HG02610 (cell line): ENCODE results near the gene PRM1.
"Not testable (repeated sequence)": the region's sequence is repeated elsewhere in the genome, so short reads cannot be mapped to it uniquely, and the experiment has no call there.

Source experiments
- ATAC-seq: cut with Tn5 transposase; IDR thresholded peaks from one replicate; pipeline ENCODE4 v1.9.1; 2021; ENCODE audit warnings: mild to moderate bottlenecking, moderate library complexity; ENCODE audit not compliant: unreplicated experiment

PRM1 gene

DNA sequence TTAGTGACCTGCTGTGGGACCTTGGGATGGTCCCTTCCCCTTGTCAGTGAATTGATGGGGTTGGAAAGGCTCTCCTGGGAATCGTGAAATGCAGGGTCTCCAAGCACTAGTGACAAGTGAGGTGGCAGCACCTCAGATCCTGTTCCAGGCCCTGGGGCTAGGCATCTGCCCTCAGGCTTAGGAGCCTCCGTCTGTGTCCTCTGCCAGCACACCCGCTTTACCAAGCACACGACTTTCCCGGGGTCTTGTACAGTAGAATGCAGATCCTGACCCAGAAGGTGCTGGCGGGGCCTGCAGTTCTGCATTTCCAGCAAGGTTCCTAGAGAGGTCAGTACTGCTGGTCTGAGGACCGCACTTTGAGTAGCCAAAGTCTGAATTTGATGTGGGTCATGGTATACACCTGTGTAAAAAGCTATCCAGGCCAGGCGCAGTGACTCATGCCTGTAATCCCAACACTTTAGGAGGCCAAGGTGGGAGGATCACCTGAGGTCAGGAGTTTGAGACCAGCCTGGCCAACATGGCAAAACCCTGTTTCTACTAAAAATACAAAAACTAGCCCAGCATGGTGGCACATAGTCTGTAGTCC lies 33.3 kb upstream of the PRM1 start:
- no peak for ATAC-seq

GRCh38 chr16:11313493-11314308 lies 32.6 kb upstream of the PRM1 start:
- ATAC-seq: no peak

- ATAC-seq: no peak
These were observed 31.8 kb upstream of the PRM1 start for GRCh38 chr16:11312718-11313492.

DNA sequence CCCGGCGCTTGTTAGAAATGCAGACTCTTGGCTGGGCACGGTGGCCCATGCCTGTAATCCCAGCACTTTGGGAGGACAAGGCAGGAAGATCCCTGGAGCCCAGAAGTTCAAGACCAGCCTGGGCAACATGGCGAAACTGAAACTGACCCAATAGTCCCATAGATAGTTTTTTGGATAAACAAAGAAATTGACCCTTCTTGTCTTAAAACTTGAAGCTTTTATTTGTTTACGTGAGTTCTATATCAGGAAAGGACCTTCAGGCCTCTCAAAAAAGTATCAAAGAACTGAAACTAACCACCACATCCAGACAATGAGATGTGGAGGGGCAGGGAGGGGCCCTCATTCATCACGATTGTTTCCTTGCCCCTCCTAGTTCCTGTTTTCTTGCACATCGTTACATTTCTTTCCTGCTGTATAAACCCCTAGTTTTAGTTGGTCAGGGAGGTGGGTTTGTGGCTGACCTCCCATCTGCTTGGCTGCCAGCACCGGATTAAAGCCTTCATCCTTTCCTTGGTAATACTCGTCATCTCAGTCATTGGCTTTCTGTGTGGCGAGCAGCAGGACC lies 29.9 kb upstream of the PRM1 start:
- peak; percentile 41 for ATAC-seq

- ATAC-seq: no peak
These were observed 29.5 kb upstream of the PRM1 start for GRCh38 chr16:11310634-11310977.

DNA sequence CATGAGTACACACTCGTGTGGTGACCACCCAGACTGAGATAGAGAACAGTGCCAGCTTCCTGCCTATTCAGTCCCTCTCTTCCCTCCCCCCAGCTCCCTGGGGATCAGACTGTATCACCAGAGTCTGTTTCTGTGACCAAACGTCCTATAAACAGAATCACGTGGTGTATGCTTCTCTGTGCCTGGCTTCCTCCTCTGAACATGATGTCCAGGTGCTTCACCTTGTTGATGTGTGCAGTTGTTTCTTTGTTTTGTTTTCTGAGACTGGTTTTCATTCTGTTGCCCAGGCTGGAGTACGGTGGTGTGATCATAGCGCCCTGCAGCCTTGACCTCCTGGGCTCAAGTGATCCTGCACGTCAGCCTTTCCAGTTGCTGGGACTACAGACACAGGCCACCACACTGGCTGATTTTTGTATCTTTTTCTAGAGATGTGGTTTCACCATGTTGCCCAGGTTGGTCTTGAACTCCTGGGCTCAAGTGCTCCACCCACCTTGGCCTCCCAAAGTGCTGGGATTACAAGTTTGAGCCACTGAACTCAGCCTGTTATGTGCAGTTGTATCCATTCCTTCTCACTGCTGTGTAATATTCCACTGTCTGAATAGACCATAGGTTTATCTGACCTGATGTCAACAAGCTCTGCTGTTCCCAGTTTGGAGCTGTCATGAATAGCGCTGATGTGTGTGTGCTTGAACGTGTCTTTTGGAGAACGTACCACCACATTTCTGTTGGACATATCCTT lies 28.9 kb upstream of the PRM1 start:
- ATAC-seq: no peak

DNA sequence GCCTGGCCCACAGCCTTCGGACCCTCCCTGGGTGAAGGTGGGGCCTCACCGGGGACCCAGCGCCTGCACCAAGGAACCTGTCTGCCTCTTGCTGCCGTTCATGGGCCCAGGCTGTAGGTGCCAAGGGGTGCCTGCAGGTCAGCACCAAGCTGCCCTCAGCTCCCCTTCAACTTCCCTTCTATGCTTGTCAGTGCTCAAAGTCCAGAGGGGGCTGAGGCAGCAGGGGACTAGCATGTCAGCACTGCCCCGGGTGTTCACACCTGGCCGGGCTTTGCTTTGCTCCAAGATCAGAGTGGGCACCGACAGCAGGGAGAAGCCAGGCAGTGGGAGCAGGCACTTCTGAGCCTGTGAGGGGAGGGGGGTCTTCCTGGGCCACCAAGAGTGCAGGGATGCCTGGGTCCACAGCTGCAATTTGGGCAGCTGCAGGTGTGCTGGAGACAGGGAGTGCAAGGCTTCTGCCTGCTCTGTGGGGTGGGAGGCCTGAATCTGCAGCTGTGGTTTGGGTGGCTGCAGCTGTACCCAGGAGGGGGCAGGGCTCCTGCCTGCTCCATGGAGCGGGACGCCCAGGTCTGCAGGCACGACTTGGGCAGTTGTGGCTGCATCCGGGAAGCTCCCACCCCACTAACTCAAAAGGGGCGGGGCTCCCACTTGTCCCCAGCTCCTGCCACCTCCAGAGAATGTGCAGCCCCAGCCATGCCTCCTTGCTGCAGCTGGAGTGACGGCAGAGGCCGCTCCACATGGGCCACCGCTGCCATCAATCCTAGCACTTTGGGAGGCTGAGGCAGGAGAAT lies 27.6 kb upstream of the PRM1 start:
- ATAC-seq: peak; percentile 26

DNA sequence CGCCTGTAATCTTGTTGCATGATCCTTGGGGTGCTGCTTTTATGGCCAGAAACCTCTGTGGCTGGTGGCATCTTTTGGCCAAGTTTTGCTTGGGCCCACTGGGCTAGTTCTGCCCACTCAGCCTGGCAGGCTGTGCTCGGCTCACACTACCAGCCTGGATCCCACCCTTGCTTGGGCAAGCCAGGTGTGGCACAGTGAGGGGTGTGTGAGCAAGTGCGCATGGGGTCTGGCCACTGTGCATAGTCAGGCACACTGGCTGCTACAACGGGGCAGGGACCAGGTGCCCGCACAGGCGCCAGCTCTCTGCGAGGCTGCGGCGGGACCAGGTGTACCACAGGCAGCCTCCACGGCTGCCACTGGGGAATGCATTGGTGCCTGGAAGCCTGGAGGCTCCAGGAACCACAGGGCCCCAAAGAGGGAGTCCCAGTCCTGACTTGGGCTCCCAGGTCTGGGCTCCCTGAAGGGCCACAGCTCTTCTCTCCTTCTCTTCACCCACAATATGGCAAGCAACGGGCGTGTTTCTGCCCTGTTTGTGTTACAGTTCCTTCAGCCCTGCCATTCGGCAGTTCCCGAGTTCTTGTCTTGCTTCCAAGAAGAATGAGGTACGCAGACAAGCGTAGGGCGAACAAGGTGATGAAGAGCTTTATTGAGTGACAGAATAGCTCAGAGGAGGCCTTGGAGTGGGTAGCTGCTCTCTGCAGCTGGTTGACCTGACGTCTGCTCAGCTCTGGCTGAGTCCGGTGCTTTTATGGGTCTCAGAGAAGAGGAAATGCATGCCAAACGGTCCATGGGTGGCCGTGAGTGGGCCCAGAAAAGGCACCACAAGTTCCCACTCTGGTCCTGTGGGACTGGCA lies 26.7 kb upstream of the PRM1 start:
- no peak for ATAC-seq

DNA sequence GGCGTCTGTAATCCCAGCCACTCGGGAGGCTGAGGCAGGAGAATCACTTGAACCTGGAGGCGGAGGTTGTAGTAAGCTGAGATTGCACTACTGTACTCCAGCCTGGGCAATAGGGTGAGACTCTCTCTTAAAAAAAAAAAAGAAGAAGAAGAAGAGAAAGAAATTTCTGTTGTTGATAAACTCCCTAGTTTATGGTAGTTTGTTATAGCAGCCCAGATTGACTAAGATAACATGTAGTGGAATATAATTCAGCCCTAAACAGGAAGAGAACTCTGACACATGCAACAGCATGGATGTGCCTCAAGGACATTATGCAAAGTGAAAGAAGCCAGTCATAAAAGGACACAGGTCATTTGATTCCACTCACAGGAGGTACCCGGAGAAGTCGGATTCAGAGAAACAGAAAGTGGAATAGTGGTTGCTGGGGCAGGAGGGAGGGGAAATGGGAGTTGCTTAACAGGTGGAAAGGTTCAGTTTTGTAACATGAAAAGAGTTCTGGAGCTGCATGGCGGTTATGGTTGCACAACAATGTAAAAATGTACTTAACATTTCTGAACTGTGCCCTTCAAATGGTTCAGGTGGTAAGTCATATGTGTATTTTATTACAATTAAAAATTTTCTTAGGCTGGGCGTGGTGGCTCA lies 26.0 kb upstream of the PRM1 start:
- no peak for ATAC-seq

GRCh38 chr16:11306381-11306780 lies 25.3 kb upstream of the PRM1 start:
- ATAC-seq: no peak

GRCh38 chr16:11303405-11304138 lies 22.4 kb upstream of the PRM1 start:
- ATAC-seq: no peak

DNA sequence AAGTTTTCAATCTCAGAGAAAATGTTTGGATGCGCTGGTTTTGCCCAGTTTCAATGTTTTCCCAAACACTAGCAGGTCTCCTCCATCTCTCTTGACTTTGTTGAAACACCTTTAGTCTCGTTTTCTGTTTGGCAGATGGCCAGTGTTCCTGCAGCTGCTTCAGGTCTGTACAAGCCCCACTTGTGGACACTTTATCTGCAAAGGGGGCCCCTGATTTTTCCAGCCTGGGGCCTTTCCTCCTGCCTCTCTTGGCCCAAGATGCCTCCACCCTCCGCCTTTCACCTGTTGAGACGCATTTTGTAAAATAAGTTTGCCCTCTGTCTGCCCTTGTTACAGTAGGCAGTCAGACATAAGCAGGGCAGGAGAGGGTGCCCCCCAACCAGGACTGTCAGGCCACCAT lies 21.8 kb upstream of the PRM1 start:
- no peak for ATAC-seq

GRCh38 chr16:11301645-11302501 lies 20.7 kb upstream of the PRM1 start:
- no peak for ATAC-seq

DNA sequence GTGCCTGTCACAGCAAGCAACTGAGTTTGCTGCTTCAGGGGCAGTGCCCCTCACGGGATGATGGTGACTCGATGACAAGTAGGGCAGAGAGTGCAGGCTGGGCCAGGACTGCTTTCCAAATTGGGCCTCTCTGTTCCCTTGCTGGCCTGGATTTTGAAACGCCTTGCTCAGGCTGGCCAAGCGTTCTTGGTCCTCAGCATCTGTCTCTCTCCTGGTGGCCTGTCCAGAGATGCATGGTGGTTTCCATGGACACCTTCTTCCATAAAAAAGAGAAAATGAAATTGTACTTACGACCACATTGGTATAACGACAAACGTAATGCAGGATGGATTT lies 19.4 kb upstream of the PRM1 start:
- ATAC-seq: no peak

DNA sequence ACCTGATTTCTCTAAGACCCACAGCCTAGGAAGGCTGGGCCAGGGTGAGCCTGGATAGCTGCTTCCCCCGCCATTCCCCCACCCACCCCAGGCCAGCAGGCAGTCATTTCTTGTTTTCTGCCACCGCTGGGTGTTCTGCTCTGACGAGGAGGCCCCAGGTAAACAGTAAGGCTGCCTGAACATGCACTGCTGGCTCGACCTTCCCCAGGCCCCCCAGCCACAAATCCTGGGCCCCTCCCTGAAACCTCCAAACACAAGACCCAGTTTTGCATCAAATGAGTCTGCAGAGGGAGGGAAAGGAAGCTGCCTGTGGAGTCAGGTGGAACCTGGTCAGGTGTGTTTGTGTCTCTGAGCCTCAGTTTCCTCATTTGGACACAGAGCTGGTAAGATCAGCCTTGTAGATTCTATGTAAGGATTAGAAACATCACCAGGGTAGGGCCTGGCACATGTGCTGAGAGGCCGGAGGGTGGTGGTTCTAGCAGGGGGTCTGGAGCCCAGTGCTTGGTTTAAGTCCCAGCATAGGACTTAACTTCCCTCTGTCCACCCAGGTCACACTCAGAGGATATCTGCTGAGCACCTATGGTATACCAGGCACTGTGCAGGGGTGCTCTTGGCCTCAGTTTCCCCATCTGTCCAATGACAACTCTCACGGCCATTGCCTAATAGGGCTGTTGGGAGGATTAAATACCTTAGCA lies 18.9 kb upstream of the PRM1 start:
- no peak for ATAC-seq

GRCh38 chr16:11298950-11299547 lies 17.9 kb upstream of the PRM1 start:
- not testable (repeated sequence) for ATAC-seq
